CD1c-positive myeloid dendritic cell (primary cell): ENCODE data around the gene HAUS3.
A peak's percentile ranks its signal among the peaks of the same experiment; 100 is the strongest.
"Not testable (repeated sequence)": the region's sequence is repeated elsewhere in the genome, so short reads cannot be mapped to it uniquely, and the experiment has no call there.

Experiments
- DNase-seq: peaks from one replicate; pipeline ENCODE4 v3.0.0-alpha.2; 2016; ENCODE audit errors: extremely low spot score

HAUS3 gene

GRCh38 chr4:2220016-2220630, 21.8 kb downstream of the HAUS3 start:
- peak; percentile 74 for DNase-seq

- DNase-seq, result no peak
These were observed 22.6 kb downstream of the HAUS3 start for GRCh38 chr4:2219233-2219760.

DNA sequence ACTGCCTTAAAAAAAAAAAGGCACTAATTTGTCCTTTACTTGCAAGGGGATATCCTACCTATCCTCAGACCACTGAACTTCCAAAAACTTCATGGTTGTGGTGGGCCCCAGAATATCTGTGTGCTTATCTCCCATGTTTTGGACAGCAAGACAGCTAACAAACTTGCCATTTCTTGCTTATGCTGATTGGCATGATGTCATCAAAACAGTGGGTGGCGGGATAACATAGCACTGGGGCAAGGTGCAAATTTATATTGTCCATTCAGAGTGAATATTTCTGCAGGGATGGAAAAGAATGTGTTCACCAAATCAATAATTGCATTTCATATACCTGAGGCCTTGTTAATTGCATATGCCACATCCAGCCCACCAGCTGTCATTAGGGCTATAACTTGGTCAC, 23.5 kb downstream of the HAUS3 start:
- DNase-seq, result no peak

DNA sequence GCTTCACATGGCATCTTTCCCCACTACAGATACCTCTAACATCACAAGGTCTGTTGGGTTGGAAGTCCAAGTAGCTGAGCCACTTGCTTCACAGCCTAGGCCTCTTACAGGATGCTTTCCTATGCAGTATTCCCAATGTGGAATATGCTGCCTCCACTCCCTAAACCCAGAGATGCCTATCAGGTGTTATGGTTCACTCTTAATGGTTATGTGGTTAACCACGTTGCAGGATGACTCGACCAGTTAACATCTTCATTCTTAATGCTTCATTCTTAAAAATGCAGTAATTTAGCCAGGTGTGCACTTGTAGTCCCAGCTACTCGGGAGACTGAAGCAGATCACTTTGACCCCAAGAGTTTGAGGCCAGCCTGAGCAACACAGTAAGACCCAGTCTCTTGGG, 24.2 kb downstream of the HAUS3 start:
- DNase-seq, result no peak

DNA sequence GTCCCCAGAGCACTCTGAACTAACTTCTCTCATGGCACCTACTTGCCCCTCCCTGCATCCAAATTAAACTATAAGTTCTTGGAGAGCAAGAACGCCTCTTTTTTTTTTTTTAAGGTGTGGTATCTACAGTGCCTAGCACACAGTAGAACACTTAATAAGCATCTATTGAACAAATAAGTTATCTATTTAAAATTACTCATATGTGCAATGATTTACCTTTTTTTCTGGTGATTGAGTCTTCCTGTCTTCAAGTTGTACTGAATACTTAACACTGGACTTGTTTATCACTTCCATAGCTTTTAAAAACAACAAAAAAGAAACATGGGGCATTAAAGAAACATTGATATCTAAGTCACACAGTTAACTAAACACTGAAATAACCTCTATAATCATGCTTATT, 29.1 kb downstream of the HAUS3 start:
- DNase-seq, result no peak

DNA sequence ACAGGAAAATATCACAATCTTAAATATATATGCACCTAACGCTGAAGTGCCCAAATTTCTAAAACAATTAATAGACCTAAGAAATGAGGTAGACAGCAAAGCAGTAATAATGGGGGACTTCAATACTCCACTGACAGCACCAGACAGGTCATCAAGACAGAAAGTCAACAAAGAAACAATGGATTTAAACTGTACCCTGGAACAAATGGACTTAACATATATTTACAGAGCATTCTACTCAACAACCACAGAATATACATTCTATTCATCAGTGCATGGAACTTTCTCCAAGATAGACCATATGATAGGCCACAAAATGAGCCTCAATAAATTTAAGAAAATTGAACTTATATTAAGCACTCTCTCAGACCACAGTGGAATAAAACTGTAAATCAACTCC, 39.1 kb downstream of the HAUS3 start:
- not testable (repeated sequence) for DNase-seq

DNA sequence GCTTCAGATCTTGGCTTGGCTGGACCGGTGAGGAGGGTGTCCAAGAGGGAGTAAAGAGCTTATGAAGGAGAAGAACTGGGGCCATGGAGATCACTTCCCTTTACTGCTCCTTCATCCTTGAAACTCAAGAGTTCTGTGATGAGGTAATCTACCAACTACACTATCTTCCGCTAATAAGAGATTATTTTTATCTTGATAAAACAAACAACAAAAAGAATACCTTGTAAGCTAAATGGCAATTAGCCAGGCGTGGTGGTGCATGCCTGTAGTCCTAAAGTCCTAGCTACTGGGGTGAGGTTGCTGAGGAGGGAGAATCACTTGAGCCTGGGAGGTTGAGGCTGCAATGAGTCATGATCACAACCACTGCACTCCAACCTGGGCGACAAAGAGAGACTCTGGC, 47.4 kb downstream of the HAUS3 start:
- no peak for DNase-seq

- no peak for DNase-seq
These were observed 48.6 kb downstream of the HAUS3 start for GRCh38 chr4:2193326-2193725.

- no peak for DNase-seq
These were observed 55.1 kb downstream of the HAUS3 start for GRCh38 chr4:2186865-2187172.

DNA sequence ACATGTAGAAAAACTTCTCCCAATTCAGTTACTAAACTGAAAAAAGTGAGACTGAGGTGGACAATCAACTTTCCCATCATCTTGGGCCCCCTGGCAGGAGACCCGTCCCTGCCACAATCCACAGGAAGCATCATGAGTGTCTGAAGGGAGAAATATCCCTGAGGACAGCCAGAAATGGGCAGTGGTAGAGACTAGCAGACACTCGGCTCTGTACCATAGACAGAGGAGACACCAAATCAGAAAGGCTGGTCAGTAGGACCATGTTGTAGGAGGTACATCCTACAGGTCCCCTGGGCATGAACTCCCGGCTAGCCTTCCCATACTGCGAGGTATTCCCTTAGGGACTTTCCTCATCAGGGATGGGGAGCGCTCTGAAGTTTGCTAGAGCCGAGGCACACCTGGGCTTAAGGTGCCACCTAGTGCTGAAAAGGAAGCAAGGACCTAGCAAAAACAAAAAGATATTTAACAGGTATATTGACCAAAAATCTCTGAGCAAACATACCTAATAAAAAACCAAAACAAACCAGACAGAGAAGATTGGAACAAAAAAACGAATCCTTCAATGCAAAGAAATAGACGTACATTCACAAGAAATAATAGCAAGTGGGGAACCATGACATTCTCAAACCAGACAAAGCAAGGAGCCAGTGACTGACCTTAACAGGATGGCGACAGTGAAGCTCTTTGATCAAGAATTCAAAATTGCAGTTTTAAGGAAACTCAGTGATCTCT, 55.6 kb downstream of the HAUS3 start:
- no peak for DNase-seq

DNA sequence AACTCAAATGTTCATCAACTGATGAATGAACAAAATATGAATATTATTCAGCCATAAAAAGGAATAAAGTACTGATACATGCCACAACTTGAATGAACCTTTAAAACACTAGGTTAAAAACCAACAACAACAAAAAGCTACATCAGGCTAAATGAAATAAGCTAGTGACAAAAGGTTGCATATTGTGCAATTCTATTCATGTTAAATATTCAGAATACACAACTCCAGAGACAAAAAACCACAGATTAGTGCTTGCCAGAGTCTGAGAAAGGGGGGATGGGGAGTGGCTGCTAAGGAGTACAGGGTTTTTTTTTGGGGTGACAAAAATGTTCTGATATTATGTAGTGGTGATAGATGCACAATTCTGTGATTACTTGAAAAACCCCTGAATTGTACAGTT, 58.5 kb downstream of the HAUS3 start:
- no peak for DNase-seq

GRCh38 chr4:2182994-2183393, 58.9 kb downstream of the HAUS3 start:
- peak; percentile 39 for DNase-seq

DNA sequence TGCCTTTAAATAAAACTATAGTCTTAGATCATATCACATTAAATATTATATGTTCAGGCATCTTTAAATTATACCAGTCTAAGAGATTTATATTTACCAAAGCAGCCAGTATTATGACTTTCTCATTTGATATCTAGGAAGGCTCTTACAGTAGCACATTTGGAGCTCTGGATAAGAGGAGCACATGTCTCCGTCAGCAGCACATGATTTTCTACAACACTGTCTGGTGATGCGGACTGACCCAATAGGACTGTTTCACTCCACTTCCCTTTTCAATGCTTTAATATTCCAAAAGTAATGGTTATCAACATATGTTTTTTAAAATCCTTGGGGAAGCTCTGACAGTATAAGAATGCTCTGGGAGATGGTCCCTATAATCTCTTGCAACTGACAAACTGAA, 61.5 kb downstream of the HAUS3 start:
- DNase-seq, result no peak

DNA sequence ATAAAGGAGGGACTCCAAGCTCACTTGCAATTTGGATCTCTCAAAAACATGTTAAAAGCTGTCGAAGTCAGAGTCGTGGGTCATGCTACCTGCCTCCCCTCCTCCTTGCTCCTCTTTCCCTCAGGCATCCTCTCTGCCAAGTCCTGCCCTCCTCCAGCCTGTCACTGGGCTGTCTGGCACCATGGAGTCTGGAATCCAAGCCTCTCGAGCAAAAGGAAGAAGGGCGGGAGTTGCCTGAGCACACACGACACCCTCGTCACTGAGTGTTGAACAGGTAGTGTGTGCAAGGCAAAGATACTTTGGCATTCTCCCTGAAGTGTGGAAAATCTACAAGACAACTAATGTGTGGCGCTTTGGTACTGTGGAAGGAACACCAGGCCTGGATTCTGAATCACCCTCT, 62.2 kb downstream of the HAUS3 start:
- DNase-seq, result no peak

DNA sequence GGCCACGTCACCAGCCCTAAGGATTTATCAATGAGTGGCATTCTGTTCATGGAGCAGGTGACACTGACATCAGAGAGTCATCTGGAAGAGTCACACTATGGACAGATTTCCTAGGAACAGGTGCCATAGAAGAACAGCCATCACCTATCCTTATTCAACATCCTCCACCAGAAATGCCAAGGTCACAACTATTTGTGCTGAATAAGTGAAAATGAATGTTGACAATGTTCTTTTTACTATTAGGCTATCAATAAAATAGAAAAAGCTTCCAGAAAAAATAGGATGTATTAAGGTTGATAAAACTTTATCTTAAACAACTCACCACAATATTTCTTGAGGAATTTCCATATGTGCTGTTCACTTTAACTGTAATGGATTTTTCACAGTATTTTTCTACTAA, 62.9 kb downstream of the HAUS3 start:
- DNase-seq, result no peak
